Measurements from ENCODE around the gene NUBP1.

Gene NUBP1

GRCh38 chr16:10728003-10728887, 15.4 kb upstream of the NUBP1 start:
- H3K36me3 Mint-ChIP-seq (ENCODE audit: low read depth): no peaks in the 10 kb centered on the region

GRCh38 chr16:10729104-10730048, 14.3 kb upstream of the NUBP1 start:
- H3K36me3 Mint-ChIP-seq (ENCODE audit: low read depth): no peaks in the 10 kb centered on the region
- no peaks in the 10 kb centered on the region for H3K27me3 Mint-ChIP-seq (ENCODE audit: low read depth)
- no peaks in the 10 kb centered on the region for H3K4me1 Mint-ChIP-seq
- H3K4me3 Mint-ChIP-seq: no peak overlapping the region
- TF ChIP-seq CTCF (IDR thresholded peaks at IDR 0.05; ENCODE audit: unreplicated experiment in 3 of 3): no peak
- H3K9me3 Mint-ChIP-seq: peaks cover 2% of the 10 kb centered on the region
- no peak overlapping the region for H3K27ac Mint-ChIP-seq

More at GRCh38 chr16:10728003-10728887, 15.4 kb upstream of the NUBP1 start:
- Mint-ChIP-seq H3K9me3 (peaks cover under 1% of the 10 kb centered on the region), H3K4me3 (no peak overlapping the region), H3K27me3 (ENCODE audit: low read depth) (no peaks in the 10 kb centered on the region), H3K27ac (no peak overlapping the region), H3K4me1 (no peaks in the 10 kb centered on the region)
- TF ChIP-seq CTCF (IDR thresholded peaks at IDR 0.05; ENCODE audit: unreplicated experiment in 3 of 3): no peak

GRCh38 chr16:10731790-10732189, 11.9 kb upstream of the NUBP1 start:
- Mint-ChIP-seq H3K36me3 (ENCODE audit: low read depth) (no peaks in the 10 kb centered on the region), H3K4me1 (peaks cover under 1% of the 10 kb centered on the region), H3K4me3 (no peak overlapping the region), H3K27me3 (ENCODE audit: low read depth) (no peaks in the 10 kb centered on the region), H3K27ac (no peak overlapping the region), H3K9me3 (peaks cover 2% of the 10 kb centered on the region)
- no peak for TF ChIP-seq CTCF (IDR thresholded peaks at IDR 0.05; ENCODE audit: unreplicated experiment in 3 of 3)

GRCh38 chr16:10737068-10737625, 6.5 kb upstream of the NUBP1 start:
- no peak overlapping the region for H3K4me3 Mint-ChIP-seq
- peak; percentile 92 to 96 (median 92) for TF ChIP-seq CTCF (IDR thresholded peaks at IDR 0.05; ENCODE audit: unreplicated experiment in 3 of 3)
- no peaks in the 10 kb centered on the region for H3K36me3 Mint-ChIP-seq (ENCODE audit: low read depth)
- peak overlapping the region in 2 of 3 experiments; percentile 38 to 40 for H3K27ac Mint-ChIP-seq
- peaks cover 3% of the 10 kb centered on the region for H3K27me3 Mint-ChIP-seq (ENCODE audit: low read depth)
- peaks cover 16% of the 10 kb centered on the region for H3K4me1 Mint-ChIP-seq
- H3K9me3 Mint-ChIP-seq: peaks cover 2% of the 10 kb centered on the region

- H3K27ac Mint-ChIP-seq: no peak overlapping the region
- peaks cover 3% of the 10 kb centered on the region for H3K27me3 Mint-ChIP-seq (ENCODE audit: low read depth)
- H3K4me3 Mint-ChIP-seq: no peak overlapping the region
- no peaks in the 10 kb centered on the region for H3K36me3 Mint-ChIP-seq (ENCODE audit: low read depth)
- H3K4me1 Mint-ChIP-seq: peaks cover 25% of the 10 kb centered on the region
- no peaks in the 10 kb centered on the region for H3K9me3 Mint-ChIP-seq
- no peak for TF ChIP-seq CTCF (IDR thresholded peaks at IDR 0.05; ENCODE audit: unreplicated experiment in 3 of 3)
These were observed 5.2 kb upstream of the NUBP1 start for GRCh38 chr16:10738231-10739077.

Data from nephron (organoid).